ENCODE measurements around the gene CRYBG1.

DNA sequence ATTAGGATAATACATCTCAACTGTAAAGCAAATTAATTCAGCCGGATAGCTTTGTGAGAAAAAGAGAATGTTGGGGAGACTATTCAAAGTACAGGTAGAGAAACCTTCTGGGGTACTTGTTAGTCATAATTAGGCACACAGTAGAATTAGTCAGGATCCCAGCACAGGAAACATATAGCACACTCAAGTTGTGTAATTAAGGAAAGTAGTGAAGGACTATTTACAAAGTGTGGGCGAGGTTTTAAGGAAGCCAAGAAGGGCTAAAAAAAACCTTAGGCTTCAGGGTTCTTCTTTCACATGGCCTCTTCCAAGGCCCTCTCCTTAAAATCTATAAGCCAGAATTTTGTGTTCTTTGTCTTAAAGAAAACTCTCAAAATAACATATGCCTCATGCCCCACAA, 142.0 kb downstream of the CRYBG1 start:
- TF ChIP-seq CTCF (IDR thresholded peaks at IDR 0.05): no peak
- no peak for TF ChIP-seq POLR2A (IDR thresholded peaks at IDR 0.05)
